ENCODE measurements around the gene ZBTB46.

Gene ZBTB46

DNA sequence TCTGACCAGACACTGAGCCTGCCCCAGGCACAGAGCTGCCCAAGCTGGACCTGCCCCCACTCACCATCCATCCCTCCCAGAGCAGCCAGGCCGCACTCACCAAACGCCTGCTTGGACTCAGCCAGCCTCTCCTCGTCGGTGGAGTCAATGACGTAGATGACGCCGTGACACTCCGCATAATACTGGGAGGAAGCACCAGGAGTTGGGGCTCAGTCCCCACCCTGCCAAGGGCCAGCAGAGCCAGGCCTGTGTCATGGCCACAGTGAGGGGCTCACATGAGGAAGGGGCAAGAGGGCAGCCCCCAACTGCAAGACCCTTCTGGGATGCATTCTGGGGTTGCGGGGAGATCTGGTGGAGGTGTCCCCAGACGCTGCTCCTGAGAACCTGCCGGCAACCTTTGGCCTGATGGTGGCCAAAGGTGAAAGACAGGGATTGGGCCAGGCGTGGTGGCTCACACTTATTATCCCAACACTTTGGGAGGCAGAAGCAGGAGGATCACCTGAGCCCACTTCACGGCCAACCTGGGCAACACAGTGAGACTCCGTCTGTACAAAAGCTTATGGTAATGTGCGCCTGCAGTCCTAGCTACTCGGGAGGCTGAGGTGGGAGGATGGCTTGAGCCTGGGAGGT lies 128.9 kb downstream of the ZBTB46 start:
- DNase-seq: no peak

DNA sequence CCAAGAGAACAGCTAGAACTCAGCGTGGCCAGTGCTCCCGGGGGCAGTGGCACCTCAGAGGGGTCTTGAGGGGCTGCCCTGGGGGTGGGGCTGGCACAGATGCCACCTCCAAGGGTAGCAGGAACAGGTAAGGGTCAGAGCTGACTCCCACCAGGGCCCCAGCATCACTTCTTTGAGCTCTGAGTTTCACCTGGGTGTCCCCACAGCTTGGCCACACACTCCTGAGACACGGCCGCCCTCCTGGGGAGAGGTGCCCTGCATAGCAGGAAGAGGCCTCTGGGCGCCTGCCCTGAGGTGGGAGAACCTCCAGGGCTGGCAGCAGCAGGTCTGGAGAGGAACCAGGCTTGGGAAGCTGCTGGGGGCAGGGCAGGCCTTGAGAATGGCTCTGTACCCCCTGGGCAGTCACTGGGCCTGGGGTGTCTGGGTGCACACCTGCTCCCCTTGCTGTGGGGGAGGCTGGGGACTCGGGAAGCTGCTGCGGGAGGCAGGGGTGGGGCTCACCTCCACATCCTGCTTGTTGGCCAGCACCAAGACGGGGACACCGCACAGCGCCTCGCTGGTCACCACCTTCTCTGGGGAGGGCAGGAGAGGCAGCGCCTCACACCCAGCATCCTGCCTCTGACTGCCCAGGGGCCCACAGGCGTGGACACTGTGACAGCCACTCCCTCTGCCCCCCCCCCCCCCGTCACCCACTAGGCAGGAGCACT lies 129.6 kb downstream of the ZBTB46 start:
- DNase-seq: no peak

DNA sequence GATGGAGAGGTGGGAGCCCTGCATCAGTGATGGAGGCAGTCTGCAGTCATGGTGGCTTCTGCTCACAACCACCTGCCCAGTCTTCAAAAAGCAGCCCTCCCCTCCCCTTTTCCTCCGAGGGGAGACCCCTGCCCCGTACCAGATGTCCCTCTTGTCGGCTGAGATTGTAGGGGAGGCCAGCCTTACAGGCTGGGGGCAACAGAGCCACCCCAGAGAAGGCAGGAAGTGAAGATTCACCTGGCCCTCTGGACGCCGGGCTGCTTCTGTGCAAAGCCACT lies 130.1 kb downstream of the ZBTB46 start:
- no peak for DNase-seq

DNA sequence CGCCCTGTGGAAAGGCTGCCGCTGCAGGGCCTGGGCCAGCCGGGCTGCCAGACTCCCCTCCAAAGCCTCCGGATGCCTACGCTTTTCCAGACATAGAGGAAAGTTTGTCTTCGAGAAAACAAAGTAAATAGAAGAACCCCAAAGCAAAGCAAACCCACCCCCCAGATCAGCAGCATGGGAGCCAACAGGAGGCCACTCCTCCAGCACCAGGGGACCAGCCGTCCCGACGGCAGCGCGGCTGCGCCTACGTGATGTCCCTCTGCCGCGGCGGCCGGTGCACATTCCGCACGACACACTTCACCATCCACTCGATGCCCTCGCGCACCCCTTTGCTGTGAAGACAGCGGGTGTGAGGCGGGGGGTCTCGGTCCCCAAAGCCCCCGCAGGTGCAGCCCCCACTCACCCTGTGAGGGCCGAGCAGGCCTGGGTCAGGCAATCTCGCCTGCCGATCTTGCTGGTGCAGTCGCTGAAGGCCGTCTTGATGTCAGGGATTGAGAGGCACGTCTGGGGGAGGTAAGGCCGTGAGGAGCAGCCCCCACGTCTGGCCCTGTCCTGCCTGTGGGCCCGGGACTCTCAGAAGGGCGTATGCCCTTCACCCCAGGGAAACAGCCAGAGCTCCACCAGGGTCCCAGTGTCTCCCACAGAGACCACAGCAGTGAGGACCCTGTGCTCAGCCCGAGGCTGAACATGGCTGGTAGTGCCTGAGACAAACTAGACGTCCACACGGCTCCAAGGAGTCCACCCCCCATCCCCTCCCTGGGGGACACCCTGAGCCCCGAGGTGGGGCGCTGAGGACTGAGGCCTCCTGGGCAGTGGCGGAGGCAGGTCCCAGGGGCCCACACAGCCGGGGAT lies 130.6 kb downstream of the ZBTB46 start:
- no peak for DNase-seq

DNA sequence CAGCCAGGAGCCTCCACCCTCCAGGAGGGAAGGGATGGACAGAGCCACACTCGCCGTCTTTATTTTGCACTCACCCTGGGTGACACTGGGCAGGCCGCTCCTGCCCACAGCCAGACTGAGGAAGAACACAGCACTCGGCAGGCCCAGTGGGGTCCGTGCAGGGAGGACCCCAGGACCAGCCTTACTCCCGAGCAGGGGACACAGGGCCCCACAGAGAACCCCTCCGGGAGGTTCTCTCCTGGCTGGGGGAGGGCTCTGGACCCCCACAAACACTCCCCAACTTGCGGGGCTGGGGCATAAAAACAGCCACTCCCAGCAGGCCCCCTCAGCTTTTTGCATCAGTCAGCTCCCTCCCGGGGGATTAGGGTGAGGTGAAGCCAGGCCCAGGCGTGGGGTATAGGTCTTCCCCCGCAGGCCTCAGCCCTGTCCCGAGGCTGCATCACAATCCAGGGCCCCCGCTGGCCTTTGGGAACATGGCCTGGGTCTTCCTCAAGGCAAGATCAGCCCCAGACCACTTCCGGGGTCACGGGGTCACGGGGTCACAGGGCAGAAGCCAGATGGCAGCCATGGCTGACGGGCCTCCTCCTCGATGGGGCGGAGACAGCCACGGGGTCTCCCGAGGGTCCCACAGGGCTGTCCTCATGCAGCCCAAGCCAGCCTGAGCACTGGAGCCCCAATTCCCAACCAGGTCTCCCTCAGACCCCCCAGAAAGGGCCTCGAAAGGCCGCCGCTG lies 131.4 kb downstream of the ZBTB46 start:
- DNase-seq: no peak

DNA sequence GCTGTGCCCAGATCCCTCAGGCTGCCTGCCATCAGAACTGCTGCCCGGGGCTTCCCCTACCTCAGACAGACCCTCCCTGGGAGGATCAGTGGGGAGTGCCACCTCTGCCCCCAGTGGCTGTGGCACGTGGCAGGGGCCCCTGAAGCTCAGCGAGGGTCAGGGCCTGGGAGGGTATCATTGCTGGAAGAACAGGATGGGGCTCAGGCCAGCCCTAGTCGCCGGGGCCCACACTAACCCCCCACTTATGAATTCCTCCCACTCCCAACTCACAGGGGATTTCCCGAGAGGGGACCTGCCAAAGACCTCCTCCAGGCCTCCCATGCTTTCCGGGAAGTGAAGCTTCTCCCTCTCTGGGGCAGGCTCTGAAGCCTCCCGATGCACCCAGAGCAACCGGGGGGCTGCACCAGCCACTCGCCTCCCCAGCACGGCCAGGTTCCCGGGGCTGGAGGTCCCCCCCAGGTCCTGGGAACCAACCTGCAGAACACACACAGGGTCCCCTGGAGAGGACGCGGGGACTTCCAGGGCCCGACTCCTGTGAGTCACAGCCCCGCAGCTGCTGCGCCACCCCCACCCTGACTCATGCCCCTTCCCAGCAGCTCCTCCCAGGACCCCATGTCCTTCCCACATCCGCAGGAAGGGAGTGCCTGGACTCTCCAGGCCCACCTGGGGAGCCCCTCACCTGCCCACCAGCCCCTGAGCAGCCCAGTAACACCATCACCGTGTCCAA lies 132.2 kb downstream of the ZBTB46 start:
- DNase-seq: no peak

DNA sequence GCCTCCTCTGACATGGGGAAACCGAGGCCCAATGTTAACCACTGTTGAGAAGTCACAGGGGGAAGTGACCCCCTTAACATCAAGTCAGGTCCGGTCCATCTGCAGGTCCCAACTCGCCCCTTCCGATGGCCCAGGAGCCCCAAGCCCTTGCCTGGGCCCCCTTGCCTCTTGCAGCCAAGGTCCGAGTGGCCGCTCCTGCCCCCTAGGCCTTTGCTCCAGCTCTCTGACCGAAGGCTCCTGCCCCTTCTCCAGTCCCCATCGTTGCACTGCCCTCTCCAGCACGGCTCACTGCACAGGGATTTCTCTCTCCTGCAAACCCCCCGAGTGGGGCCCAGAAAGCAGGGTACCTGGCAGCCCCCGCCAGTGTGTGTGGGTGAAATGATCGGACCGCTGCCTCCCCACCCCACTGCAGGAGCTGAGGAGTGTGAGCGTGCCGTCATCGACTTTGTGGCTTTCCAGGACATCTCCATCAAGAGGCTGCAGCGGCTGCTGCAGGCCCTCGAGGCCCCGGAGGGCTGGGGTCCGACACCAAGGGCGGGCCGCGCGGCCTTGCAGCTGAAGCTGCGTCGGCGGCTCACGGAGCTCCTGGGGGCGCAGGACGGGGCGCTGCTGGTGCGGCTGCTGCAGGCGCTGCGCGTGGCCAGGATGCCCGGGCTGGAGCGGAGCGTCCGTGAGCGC lies 133.1 kb downstream of the ZBTB46 start:
- no peak for DNase-seq

DNA sequence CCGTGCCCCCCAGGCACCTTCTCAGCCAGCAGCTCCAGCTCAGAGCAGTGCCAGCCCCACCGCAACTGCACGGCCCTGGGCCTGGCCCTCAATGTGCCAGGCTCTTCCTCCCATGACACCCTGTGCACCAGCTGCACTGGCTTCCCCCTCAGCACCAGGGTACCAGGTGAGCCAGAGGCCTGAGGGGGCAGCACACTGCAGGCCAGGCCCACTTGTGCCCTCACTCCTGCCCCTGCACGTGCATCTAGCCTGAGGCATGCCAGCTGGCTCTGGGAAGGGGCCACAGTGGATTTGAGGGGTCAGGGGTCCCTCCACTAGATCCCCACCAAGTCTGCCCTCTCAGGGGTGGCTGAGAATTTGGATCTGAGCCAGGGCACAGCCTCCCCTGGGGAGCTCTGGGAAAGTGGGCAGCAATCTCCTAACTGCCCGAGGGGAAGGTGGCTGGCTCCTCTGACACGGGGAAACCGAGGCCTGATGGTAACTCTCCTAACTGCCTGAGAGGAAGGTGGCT lies 133.7 kb downstream of the ZBTB46 start:
- no peak for DNase-seq

DNA sequence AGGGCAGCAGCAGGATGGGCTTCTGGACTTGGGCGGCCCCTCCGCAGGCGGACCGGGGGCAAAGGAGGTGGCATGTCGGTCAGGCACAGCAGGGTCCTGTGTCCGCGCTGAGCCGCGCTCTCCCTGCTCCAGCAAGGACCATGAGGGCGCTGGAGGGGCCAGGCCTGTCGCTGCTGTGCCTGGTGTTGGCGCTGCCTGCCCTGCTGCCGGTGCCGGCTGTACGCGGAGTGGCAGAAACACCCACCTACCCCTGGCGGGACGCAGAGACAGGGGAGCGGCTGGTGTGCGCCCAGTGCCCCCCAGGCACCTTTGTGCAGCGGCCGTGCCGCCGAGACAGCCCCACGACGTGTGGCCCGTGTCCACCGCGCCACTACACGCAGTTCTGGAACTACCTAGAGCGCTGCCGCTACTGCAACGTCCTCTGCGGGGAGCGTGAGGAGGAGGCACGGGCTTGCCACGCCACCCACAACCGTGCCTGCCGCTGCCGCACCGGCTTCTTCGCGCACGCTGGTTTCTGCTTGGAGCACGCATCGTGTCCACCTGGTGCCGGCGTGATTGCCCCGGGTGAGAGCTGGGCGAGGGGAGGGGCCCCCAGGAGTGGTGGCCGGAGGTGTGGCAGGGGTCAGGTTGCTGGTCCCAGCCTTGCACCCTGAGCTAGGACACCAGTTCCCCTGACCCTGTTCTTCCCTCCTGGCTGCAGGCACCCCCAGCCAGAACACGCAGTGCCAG lies 134.3 kb downstream of the ZBTB46 start, which contains the start of gene TNFRSF6B:
Gene TNFRSF6B, plus strand, starts transcription at position 25 of the 729 bp plus-strand sequence. Its CDS starts 116 bp downstream, at position 141.
- no peak for DNase-seq

DNA sequence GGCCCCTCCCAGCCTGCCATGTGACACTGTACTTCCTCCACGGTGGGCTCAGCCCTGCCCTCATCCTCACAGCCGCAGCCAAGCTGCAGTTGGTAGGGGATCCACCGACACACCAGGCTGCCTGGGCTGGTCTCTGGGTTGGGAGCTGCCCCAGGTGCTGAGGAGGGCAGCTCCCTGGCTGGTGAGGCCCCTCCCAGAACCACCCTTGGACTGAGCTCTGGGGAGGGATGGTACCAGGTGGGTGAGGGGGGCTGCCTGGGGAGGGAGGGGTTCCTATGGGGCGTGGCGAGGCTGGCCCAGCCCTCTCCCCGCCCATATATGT lies 134.8 kb downstream of the ZBTB46 start:
- no peak for DNase-seq

DNA sequence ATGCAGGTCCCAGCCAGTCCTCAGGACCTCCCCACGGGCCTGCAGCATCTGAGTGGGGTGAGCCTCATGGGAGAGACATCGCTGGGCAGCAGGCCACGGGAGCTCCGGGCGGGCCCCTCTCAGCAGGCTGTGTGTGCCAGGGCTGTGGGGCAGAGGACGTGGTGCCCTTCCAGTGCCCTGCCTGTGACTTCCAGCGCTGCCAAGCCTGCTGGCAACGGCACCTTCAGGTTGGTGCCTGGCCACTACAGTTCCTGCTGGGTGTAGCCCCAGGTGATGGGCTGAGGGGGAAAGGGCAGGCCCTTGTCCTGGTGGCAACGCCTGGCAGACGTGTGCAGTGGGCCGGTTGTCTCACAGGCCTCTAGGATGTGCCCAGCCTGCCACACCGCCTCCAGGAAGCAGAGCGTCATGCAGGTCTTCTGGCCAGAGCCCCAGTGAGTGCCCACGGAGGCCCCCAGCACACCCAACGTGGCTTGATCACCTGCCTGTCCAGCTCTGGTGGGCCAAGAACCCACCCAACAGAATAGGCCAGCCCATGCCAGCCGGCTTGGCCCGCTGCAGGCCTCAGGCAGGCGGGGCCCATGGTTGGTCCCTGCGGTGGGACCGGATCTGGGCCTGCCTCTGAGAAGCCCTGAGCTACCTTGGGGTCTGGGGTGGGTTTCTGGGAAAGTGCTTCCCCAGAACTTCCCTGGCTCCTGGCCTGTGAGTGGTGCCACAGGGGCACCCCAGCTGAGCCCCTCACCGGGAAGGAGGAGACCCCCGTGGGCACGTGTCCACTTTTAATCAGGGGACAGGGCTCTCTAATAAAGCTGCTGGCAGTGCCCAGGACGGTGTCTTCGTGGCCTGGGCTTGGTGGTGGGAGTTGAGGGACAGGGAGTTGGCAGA lies 135.4 kb downstream of the ZBTB46 start:
- DNase-seq: no peak

DNA sequence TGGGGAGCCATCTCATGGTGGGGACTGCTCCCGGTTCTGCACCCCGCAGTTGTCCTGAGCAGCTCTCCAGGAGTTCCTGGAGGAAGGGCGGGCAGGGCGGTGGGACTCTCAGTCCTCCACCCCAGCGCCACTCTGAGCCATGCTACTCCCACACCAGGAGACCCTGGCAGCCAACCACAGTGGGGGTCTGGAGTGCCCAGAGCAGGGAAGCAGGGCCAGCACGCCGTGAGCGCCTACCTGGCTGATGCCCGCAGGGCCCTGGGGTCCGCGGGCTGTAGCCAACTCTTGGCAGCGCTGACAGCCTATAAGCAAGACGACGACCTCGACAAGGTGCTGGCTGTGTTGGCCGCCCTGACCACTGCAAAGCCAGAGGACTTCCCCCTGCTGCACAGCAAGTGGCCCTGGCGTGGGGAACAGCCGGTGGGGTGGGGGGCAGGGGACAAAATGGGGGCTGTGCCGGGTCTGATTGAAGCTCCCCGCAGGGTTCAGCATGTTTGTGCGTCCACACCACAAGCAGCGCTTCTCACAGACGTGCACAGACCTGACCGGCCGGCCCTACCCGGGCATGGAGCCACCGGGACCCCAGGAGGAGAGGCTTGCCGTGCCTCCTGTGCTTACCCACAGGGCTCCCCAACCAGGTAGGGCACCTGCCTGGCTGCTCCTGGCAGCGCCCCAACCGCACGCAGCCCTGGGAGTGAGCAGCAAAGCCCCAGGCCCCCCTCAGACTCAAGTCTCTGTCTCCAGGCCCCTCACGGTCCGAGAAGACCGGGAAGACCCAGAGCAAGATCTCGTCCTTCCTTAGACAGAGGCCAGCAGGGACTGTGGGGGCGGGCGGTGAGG lies 136.3 kb downstream of the ZBTB46 start:
- DNase-seq: no peak

DNA sequence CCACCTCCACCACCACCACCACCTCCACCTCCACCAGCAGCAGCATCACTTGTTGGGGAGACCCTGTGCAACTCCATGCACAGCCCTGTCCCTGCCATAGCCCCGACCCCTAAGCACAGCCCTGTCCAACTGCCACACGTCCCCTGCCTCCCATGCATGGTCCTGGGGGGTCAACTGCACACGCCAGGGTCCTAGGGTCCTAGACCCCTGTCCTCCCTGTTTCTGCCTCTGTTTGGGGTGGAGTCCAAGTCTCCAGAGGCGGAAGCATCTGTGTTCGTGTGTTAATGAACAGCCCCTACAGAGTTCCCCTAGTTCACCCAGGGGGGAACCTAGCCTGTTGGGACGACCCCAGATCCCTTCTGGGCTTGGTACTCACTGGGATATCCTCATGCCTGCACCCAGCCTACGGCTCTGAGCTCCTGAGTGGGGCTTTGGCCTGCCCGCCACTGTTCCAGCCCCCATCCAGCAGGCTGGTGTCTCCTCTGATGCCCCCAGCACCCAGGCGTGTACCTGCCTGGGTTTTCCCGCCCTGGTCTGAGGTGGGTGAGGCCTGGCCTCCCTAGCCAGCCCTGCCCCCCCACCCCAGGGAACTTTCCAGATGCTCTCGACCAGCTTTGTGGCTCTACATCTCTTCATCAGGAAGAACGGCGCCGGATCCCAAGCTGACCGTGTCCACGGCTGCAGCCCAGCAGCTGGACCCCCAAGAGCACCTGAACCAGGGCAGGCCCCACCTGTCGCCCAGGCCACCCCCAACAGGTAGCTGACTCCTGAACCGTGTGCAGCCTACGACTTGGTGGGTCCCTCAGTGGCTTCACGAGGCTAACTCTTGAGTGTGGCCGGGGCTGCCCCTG lies 137.1 kb downstream of the ZBTB46 start:
- no peak for DNase-seq

Data from activated CD8-positive, alpha-beta memory T cell treated with anti-CD3 and anti-CD28 coated beads, Interleukin-2, amount 50 U/mL, for 4 hours (primary cell).